ENCODE measurements around the gene ZNF784.
A peak's percentile ranks its signal among the peaks of the same experiment; 100 is the strongest.

ZNF784 gene

DNA sequence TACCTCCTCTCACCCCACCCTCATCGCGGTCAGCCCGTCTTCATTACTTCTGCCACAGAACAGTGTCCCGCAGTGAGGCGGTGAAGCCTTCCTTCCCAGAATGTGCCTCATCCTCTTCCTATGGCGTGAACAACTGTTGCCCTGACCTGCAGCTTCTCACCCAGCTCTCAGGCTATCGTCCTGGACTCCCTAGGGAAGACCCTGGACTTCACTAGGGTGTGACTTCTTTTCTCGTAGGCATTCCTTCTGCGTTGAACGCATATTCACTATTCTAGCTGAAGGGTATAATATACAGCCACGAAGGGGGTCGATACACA is 17.9 kb downstream of the ZNF784 start:
- Histone ChIP-seq H3K9ac (no peak overlapping the region), H3K9me3 (ENCODE audit: control insufficient read depth, low read length) (no peaks in the 10 kb centered on the region), H3K27ac (peak overlapping the region; percentile 91), H2AFZ (no peak overlapping the region), H3K27me3 (ENCODE audit: control insufficient read depth, insufficient read depth, low read length) (no peaks in the 10 kb centered on the region), H3K79me2 (peaks cover 39% of the 10 kb centered on the region), H3K4me1 (peaks cover 18% of the 10 kb centered on the region), H3K36me3 (ENCODE audit: control insufficient read depth, insufficient read depth, low read length) (no peaks in the 10 kb centered on the region), H3K4me2 (ENCODE audit: low read length) (peak overlapping the region; percentile 99), H3K4me3 (ENCODE audit: low read depth, low read length) (peak overlapping the region; percentile 94)
- TF ChIP-seq CTCF (IDR thresholded peaks at IDR 0.05), result no peak

DNA sequence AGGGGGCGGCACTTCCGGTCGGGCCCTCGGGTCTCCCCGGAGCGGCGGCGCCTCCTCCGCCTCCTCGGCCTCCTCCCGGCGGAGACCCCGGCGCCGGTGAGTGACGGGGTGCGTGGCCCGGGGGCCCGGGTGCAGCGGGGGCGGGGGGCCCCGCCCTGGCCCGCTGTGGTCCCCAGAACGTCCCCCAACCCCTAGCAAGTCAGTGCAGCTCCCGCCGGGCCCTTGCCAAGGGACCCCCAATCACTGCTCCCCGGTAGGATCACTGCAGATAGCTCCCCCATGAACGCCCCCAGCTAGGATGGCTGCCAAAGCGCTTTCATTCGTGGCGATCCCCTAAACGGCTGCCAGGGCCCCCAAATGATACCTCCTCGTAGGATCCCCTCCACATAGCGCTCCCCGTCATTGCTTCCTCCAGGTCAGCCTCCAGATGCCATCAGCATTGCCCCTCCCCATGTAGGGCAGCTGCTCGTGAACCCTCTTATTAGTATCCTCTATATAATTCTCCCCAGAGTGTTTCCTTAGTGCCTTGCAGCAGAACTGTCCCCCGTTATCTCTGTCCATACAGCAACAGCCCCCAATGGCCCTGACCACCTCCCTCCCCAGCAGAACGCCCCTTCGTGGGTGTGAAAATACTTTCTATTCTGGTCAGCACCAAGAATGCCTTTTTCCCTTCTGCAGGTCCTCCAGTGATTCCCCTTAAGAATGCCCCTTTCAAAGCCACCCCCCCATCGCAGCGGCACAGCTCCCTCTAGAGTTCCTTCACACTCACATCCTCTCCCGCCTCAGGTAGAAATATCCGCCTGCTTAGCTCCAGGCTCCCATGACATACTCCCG is 18.5 kb downstream of the ZNF784 start, which contains the start of gene ZNF865:
ZNF865 (plus strand) TSS at position 11 of the 834 bp plus-strand sequence. CDS start 7,972 bp downstream, outside the sequence.
- Histone ChIP-seq H3K9me3 (ENCODE audit: control insufficient read depth, low read length) (no peaks in the 10 kb centered on the region), H3K4me1 (peaks cover 16% of the 10 kb centered on the region), H3K27me3 (ENCODE audit: control insufficient read depth, insufficient read depth, low read length) (no peaks in the 10 kb centered on the region), H3K4me3 (ENCODE audit: low read depth, low read length) (peak within 1 kb of the TSS; percentile 94), H3K9ac (peak within 1 kb of the TSS; percentile 85), H3K79me2 (peaks cover 39% of the 10 kb centered on the region), H3K27ac (peak within 1 kb of the TSS; percentile 91), H3K4me2 (ENCODE audit: low read length) (peak within 1 kb of the TSS; percentile 99), H3K36me3 (ENCODE audit: control insufficient read depth, insufficient read depth, low read length) (no peaks in the 10 kb centered on the region), H2AFZ (peak within 1 kb of the TSS; percentile 81)
- peak; percentile 83 for TF ChIP-seq CTCF (IDR thresholded peaks at IDR 0.05)

DNA sequence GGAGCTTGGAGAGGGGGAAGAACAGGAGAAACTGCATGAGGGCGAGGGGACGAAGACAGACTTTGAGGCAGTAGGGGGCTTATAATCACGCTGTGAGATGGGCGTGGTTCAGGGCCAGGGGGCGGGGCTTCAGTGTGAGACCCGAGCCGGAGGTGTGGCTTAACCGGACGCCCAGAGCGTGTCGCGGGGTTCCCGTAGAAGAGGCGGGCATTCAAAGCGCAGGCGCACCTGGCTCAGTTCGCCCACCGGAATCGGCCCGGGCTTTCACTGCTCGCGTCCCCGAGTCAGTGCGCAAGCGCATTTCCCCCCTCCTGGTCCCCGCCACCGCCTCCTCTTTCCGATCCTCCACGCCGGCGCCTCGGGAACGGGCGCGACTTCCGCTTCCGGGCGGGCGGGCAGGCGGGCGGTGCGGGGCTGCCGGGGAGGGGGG is 19.1 kb downstream of the ZNF784 start:
- peak overlapping the region; percentile 94 for H3K4me3 ChIP-seq (ENCODE audit: low read depth, low read length)
- H3K27me3 ChIP-seq (ENCODE audit: control insufficient read depth, insufficient read depth, low read length), result no peaks in the 10 kb centered on the region
- peaks cover 16% of the 10 kb centered on the region for H3K4me1 ChIP-seq
- peak overlapping the region; percentile 91 for H3K27ac ChIP-seq
- no peak overlapping the region for H3K9ac ChIP-seq
- no peak for TF ChIP-seq CTCF (IDR thresholded peaks at IDR 0.05)
- peak overlapping the region; percentile 70 for H3K4me2 ChIP-seq (ENCODE audit: low read length)
- peak overlapping the region; percentile 73 for H2AFZ ChIP-seq
- H3K79me2 ChIP-seq, result peaks cover 35% of the 10 kb centered on the region
- no peaks in the 10 kb centered on the region for H3K36me3 ChIP-seq (ENCODE audit: control insufficient read depth, insufficient read depth, low read length)
- H3K9me3 ChIP-seq (ENCODE audit: control insufficient read depth, low read length), result no peaks in the 10 kb centered on the region

- H3K4me1 ChIP-seq, result peaks cover 16% of the 10 kb centered on the region
- H2AFZ ChIP-seq, result no peak overlapping the region
- H3K79me2 ChIP-seq, result peaks cover 23% of the 10 kb centered on the region
- H3K9me3 ChIP-seq (ENCODE audit: control insufficient read depth, low read length), result no peaks in the 10 kb centered on the region
- H3K4me3 ChIP-seq (ENCODE audit: low read depth, low read length), result no peak overlapping the region
- H3K4me2 ChIP-seq (ENCODE audit: low read length), result no peak overlapping the region
- no peak overlapping the region for H3K9ac ChIP-seq
- H3K36me3 ChIP-seq (ENCODE audit: control insufficient read depth, insufficient read depth, low read length), result no peaks in the 10 kb centered on the region
- no peaks in the 10 kb centered on the region for H3K27me3 ChIP-seq (ENCODE audit: control insufficient read depth, insufficient read depth, low read length)
- TF ChIP-seq CTCF (IDR thresholded peaks at IDR 0.05), result no peak
- no peak overlapping the region for H3K27ac ChIP-seq
These were observed 20.6 kb downstream of the ZNF784 start for GRCh38 chr19:55603581-55604292.

Measured in parathyroid adenoma (tissue), 2 donors.